ENCODE data around the gene NOL4L.

- TF ChIP-seq ZFX (IDR thresholded peaks at IDR 0.05), result no peak
- TF ChIP-seq, protein P1, sequence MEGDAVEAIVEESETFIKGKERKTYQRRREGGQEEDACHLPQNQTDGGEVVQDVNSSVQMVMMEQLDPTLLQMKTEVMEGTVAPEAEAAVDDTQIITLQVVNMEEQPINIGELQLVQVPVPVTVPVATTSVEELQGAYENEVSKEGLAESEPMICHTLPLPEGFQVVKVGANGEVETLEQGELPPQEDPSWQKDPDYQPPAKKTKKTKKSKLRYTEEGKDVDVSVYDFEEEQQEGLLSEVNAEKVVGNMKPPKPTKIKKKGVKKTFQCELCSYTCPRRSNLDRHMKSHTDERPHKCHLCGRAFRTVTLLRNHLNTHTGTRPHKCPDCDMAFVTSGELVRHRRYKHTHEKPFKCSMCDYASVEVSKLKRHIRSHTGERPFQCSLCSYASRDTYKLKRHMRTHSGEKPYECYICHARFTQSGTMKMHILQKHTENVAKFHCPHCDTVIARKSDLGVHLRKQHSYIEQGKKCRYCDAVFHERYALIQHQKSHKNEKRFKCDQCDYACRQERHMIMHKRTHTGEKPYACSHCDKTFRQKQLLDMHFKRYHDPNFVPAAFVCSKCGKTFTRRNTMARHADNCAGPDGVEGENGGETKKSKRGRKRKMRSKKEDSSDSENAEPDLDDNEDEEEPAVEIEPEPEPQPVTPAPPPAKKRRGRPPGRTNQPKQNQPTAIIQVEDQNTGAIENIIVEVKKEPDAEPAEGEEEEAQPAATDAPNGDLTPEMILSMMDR (conservative IDR thresholded peaks at IDR 0.05), result no peak
Measured at GRCh38 chr20:32569018-32569379, 16.1 kb downstream of the NOL4L start.

Data from C4-2B (cell line).